HCT116 (cell line): ENCODE results near the gene FMN1. TPM values are rescaled to one million over a fixed set of nuclear protein-coding genes. Genes with fewer than 3 reads are reported as not detected.

ENCODE experiments used
- ATAC-seq: fragments of 200-7000 bp; cut with Tn5 transposase; 2 replicates; pipeline ENCODE4 v1.9.1; 2020; ENCODE audit warnings: mild to moderate bottlenecking, moderate library complexity
- BruUV-seq: library from RNA; stranded (reverse); fragments of 400-500 nt; replicated peaks from 2 replicates; lab custom pipeline; 2021; lab: Mats Ljungman, UMichigan
- CTCF ChIA-PET: fragments of 300-600 bp; sonication (Branson Sonifier 250); formaldehyde crosslinking; loops from one replicate; lab custom pipeline; 2021; ENCODE audit warnings: antibody characterized with exemption; lab: Charles Lee
- POLR2A ChIA-PET: fragments of 300-600, 350-600 bp; sonication (Branson Sonifier 250); formaldehyde crosslinking; loops from one replicate; lab custom pipeline; 2021; ENCODE audit warnings: antibody characterized with exemption; lab: Charles Lee
- RAD21 ChIA-PET, 2 experiments: fragments of 300-600 bp; sonication (Branson Sonifier 250); formaldehyde crosslinking; loops; one replicate each; lab custom pipeline; 2023; ENCODE audit warnings: low total read pairs in 2 of 2; ENCODE audit not compliant: uncharacterized antibody in 2 of 2, unreplicated experiment in 2 of 2, low non-redundant PET in 1 of 2; lab: Charles Lee
- DNase-seq: peaks from one replicate; pipeline ENCODE4 v3.0.0-alpha.2; 2010; ENCODE audit warnings: low read depth, low spot score
- H2AFZ ChIP-seq: fragments of 200-600 bp; shearing (Covaris generic), sonication (generic); 2 replicates; pipeline ENCODE4 v1.6.1; 2017; ENCODE audit warnings: low read depth, mixed run types, mixed read lengths, antibody characterized with exemption, low read length; ENCODE audit not compliant: poor library complexity, severe bottlenecking
- H3K27ac ChIP-seq: 2 replicates; pipeline ENCODE4 v1.5.1; 2012; ENCODE audit warnings: low read depth, low read length
- H3K27me3 ChIP-seq: fragments of 200-600 bp; sonication (generic); 2 replicates; pipeline ENCODE4 v1.6.1; 2016; ENCODE audit warnings: mixed run types, low read length, mixed read lengths; ENCODE audit not compliant: insufficient read depth
- H3K36me3 ChIP-seq, 2 experiments: fragments of 200-500 bp in 1 of 2; fragments of 200-600 bp in 1 of 2; sonication (Bioruptor generic) in 1 of 2; sonication (generic) in 1 of 2; 2 replicates each; pipeline versions ENCODE4 v1.5.1 to v1.6.1; 2014 to 2016; ENCODE audit warnings: low read length in 2 of 2, inconsistent platforms in 1 of 2, mixed read lengths in 1 of 2, mixed run types in 1 of 2; ENCODE audit not compliant: insufficient read depth in 2 of 2, control insufficient read depth in 1 of 2
- H3K4me1 ChIP-seq, 2 experiments: fragments of 200-600 bp in 1 of 2; sonication (generic) in 1 of 2; 2 replicates each; pipeline versions ENCODE4 v1.5.1 to v1.6.1; 2012 to 2017; ENCODE audit warnings: low read length in 2 of 2, inconsistent platforms in 1 of 2, mild to moderate bottlenecking in 1 of 2, mixed read lengths in 1 of 2, mixed run types in 1 of 2, moderate library complexity in 1 of 2; ENCODE audit not compliant: insufficient read depth in 2 of 2, control insufficient read depth in 1 of 2
- H3K4me2 ChIP-seq: fragments of 200-600 bp; sonication (generic); 2 replicates; pipeline ENCODE4 v1.6.1; 2017; ENCODE audit warnings: mixed run types, low read length, mixed read lengths
- H3K4me3 ChIP-seq, 2 experiments: fragments of 200-600 bp in 1 of 2; sonication (generic) in 1 of 2; replicated peaks in 1 of 2; 2 replicates each; pipeline ENCODE4 v1.5.1; 2011 to 2016; ENCODE audit warnings: low read length in 2 of 2, control low read depth in 1 of 2, low read depth in 1 of 2, mild to moderate bottlenecking in 1 of 2, mixed read lengths in 1 of 2, mixed run types in 1 of 2
- H3K79me2 ChIP-seq: fragments of 200-600 bp; sonication (generic); 2 replicates; pipeline ENCODE4 v1.6.1; 2017; ENCODE audit warnings: mild to moderate bottlenecking, mixed run types, low read length, moderate library complexity, mixed read lengths; ENCODE audit not compliant: insufficient read depth
- H3K9ac ChIP-seq: fragments of 200-600 bp; sonication (generic); 2 replicates; pipeline ENCODE4 v1.6.1; 2016; ENCODE audit warnings: low read length, mixed read lengths
- H3K9me2 ChIP-seq: fragments of 200-600 bp; sonication (generic), shearing (Covaris generic); 2 replicates; pipeline ENCODE4 v1.6.1; 2017; ENCODE audit warnings: mixed run types, mild to moderate bottlenecking, moderate library complexity; ENCODE audit not compliant: insufficient read depth
- H3K9me3 ChIP-seq, 2 experiments: fragments of 200-500 bp in 1 of 2; fragments of 200-600 bp in 1 of 2; sonication (Bioruptor generic) in 1 of 2; sonication (generic) in 1 of 2; 2 replicates each; pipeline ENCODE4 v1.6.1; 2014 to 2017; ENCODE audit warnings: low read length in 2 of 2, mixed read lengths in 2 of 2, inconsistent platforms in 1 of 2, low read depth in 1 of 2, mild to moderate bottlenecking in 1 of 2, mixed run types in 1 of 2, moderate library complexity in 1 of 2; ENCODE audit not compliant: control insufficient read depth in 1 of 2, insufficient read depth in 1 of 2
- H4K20me1 ChIP-seq: fragments of 200-600 bp; sonication (generic), shearing (Covaris generic); 2 replicates; pipeline ENCODE4 v1.6.1; 2017; ENCODE audit warnings: mixed run types, mild to moderate bottlenecking, moderate library complexity; ENCODE audit not compliant: insufficient read depth
- CTCF ChIP-seq, 3 experiments: fragments of 200-600 bp in 1 of 3; sonication (generic) in 1 of 3; IDR thresholded peaks in 2 of 3; conservative IDR thresholded peaks in 1 of 3; 2 replicates each; pipeline ENCODE4 v1.5.1; 2012 to 2017; ENCODE audit warnings: low read depth in 2 of 3, low read length in 2 of 3, antibody characterized with exemption in 1 of 3, borderline replicate concordance in 1 of 3, control low read depth in 1 of 3, mild to moderate bottlenecking in 1 of 3, mixed read lengths in 1 of 3, mixed run types in 1 of 3, moderate library complexity in 1 of 3; ENCODE audit not compliant: insufficient read depth in 1 of 3
- EGR1 ChIP-seq: IDR thresholded peaks from 2 replicates; pipeline ENCODE4 v1.6.1; 2012; ENCODE audit warnings: low read depth
- FOSL1 ChIP-seq: IDR thresholded peaks from 2 replicates; pipeline ENCODE4 v1.6.1; 2012; ENCODE audit warnings: low read depth
- POLR2A ChIP-seq: IDR thresholded peaks from 2 replicates; pipeline ENCODE4 v1.7.0; 2011; ENCODE audit warnings: borderline replicate concordance; ENCODE audit not compliant: insufficient read depth, insufficient read length; ENCODE audit errors: extremely low read depth
- TCF7L2 ChIP-seq: IDR thresholded peaks from 2 replicates; pipeline ENCODE4 v1.7.0; 2011; ENCODE audit warnings: borderline replicate concordance, inconsistent platforms; ENCODE audit not compliant: insufficient read depth, insufficient read length; ENCODE audit errors: extremely low read depth
- ZBTB33 ChIP-seq: IDR thresholded peaks from 2 replicates; pipeline ENCODE4 v1.6.1; 2011; ENCODE audit warnings: mild to moderate bottlenecking, low read length, moderate library complexity; ENCODE audit not compliant: insufficient replicate concordance; ENCODE audit errors: extremely low read depth
- ZNF274 ChIP-seq: fragments of 200-500 bp; sonication (Bioruptor generic); IDR thresholded peaks from 2 replicates; pipeline ENCODE4 v1.6.1; 2014; ENCODE audit warnings: mild to moderate bottlenecking, low read depth, low read length, inconsistent platforms
- intact Hi-C: fragments of 100-400 bp; cut with micrococcal nuclease; formaldehyde crosslinking; loops from 2 replicates; pipeline ENCODE4 v1.10.0; 2022
- total RNA-seq: library from RNA; stranded (reverse); gene quantifications from one replicate; pipeline ENCODE4 v1.2.1, GENCODE V29; 2021; ENCODE audit not compliant: unreplicated experiment
- TF ChIP-seq, protein P1 (sequence below): IDR thresholded peaks from 2 replicates; pipeline ENCODE4 v1.6.1; 2012

Gene FMN1
- total RNA-seq, 1 experiment from 2014 or later: 0.39 TPM

GRCh38 chr15:32943711-32944110 is 250.8 kb downstream of the FMN1 start (continued):
- no peak for TF ChIP-seq ZBTB33
- TF ChIP-seq, all 23 proteins: peak for 0

- no peak overlapping the region for H2AFZ ChIP-seq
- H4K20me1 ChIP-seq: no peaks in the 10 kb centered on the region
- intact Hi-C loops: no loop called here
- H3K79me2 ChIP-seq: no peaks in the 10 kb centered on the region
- H3K9ac ChIP-seq: no peak overlapping the region
- no peaks in the 10 kb centered on the region for H3K4me1 ChIP-seq
- H3K9me2 ChIP-seq: no peaks in the 10 kb centered on the region
- no peak for ATAC-seq
- TF ChIP-seq FOSL1 (no peak), ZNF274 (no peak), POLR2A (no peak), TCF7L2 (no peak)
- no peak overlapping the region for H3K27ac ChIP-seq
- BruUV-seq: no TSS peak
- H3K9me3 ChIP-seq: no peaks in the 10 kb centered on the region
- ChIA-PET POLR2A (no interaction called here), RAD21 (no interaction called here), CTCF (no interaction called here)
- DNase-seq: no peak
- H3K36me3 ChIP-seq: no peaks in the 10 kb centered on the region
- no peaks in the 10 kb centered on the region for H3K27me3 ChIP-seq
- no peak overlapping the region for H3K4me3 ChIP-seq
- H3K4me2 ChIP-seq: no peak overlapping the region
Observed at GRCh38 chr15:32942401-32942841, 252.1 kb downstream of the FMN1 start.

DNA sequence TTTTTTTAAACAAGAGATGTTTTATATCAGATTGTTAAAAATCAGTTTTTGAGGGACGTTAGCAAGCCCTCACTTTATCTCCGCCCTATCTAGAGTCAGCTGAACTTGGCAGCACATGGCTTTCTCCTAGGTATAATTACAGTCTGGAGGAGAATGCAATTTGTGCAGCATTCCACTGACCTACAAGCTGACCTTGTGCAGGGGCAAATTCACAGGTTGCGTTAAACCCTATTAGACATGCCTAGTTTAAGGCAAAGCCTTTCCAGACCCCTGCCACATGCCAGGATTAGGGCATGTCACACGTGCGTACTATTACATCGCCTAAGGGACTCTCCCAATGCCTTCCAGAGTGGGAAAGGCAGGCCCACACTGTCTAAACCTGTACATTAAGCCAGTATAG is 252.7 kb downstream of the FMN1 start:
- RAD21 ChIA-PET: no interaction called here
- TF ChIP-seq CTCF (IDR thresholded peaks at IDR 0.05 in 2 of 3, conservative IDR thresholded peaks at IDR 0.05 in 1 of 3; ENCODE audit: borderline replicate concordance in 1 of 3, insufficient read depth in 1 of 3, low read depth in 2 of 3, low read length in 2 of 3): no peak
- TF ChIP-seq, protein P1, sequence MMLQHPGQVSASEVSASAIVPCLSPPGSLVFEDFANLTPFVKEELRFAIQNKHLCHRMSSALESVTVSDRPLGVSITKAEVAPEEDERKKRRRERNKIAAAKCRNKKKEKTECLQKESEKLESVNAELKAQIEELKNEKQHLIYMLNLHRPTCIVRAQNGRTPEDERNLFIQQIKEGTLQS: no peak
- TF ChIP-seq EGR1: no peak
- no peak overlapping the region for H2AFZ ChIP-seq
- H3K9ac ChIP-seq: no peak overlapping the region
- no peak overlapping the region for H3K27ac ChIP-seq
- no peaks in the 10 kb centered on the region for H3K4me1 ChIP-seq
- H3K4me2 ChIP-seq: no peak overlapping the region
- intact Hi-C loops: no loop called here
- CTCF ChIA-PET: no interaction called here
- no peak for DNase-seq
- ATAC-seq: no peak
- no peaks in the 10 kb centered on the region for H3K79me2 ChIP-seq
- no peaks in the 10 kb centered on the region for H3K9me2 ChIP-seq
- no peak overlapping the region for H3K4me3 ChIP-seq
- no peaks in the 10 kb centered on the region for H3K9me3 ChIP-seq
- no peaks in the 10 kb centered on the region for H3K27me3 ChIP-seq
- no peaks in the 10 kb centered on the region for H3K36me3 ChIP-seq
- H4K20me1 ChIP-seq: no peaks in the 10 kb centered on the region
- no TSS peak for BruUV-seq
- POLR2A ChIA-PET: no interaction called here
